Tibial artery (tissue), 4 donors: ENCODE measurements around the gene NCCRP1.

Experiments
- DNase-seq, 2 donors: peaks; one replicate each; pipeline ENCODE4 v3.0.0-alpha.2; 2019
- H3K27ac ChIP-seq, 2 donors: fragments of 200-600 bp; sonication (generic) in 1 of 2; 1 replicate in 1 of 2; 2 replicates in 1 of 2; pipeline ENCODE4 v1.5.1; 2018 to 2019; ENCODE audit warnings: mild to moderate bottlenecking in 1 of 2
- H3K27me3 ChIP-seq, 2 donors: fragments of 200-600 bp; sonication (generic) in 1 of 2; one replicate each; pipeline versions ENCODE4 v1.5.1 to v1.6.0; 2016 to 2019
- H3K36me3 ChIP-seq, 3 donors: fragments of 200-600 bp; sonication (generic) in 2 of 3; one replicate each; pipeline ENCODE4 v1.5.1; 2016 to 2019; ENCODE audit warnings: mild to moderate bottlenecking in 2 of 3
- H3K4me1 ChIP-seq, 4 donors: fragments of 200-600 bp; sonication (generic) in 2 of 4; 1 replicate in 3 of 4; 2 replicates in 1 of 4; pipeline ENCODE4 v1.5.1; 2016 to 2019
- H3K4me3 ChIP-seq, 2 donors: fragments of 200-600 bp; sonication (generic) in 1 of 2; 1 replicate in 1 of 2; 2 replicates in 1 of 2; pipeline ENCODE4 v1.5.1; 2018 to 2019; ENCODE audit warnings: mild to moderate bottlenecking in 2 of 2
- H3K9me3 ChIP-seq, 3 donors: fragments of 200-600 bp; sonication (generic) in 1 of 3; one replicate each; pipeline ENCODE4 v1.5.1; 2016 to 2019
- intact Hi-C: fragments of 100-400 bp; cut with DNase I; formaldehyde crosslinking; loops from one replicate; pipeline ENCODE4 v1.15.0; 2023; ENCODE audit warnings: low total_unique reads
- TF ChIP-seq, protein P1 (sequence below), 2 experiments: fragments of 200-600 bp in 1 of 2; fragments of 450-650 bp in 1 of 2; IDR thresholded peaks; one replicate each; pipeline ENCODE4 v1.5.1; 2017 to 2019; ENCODE audit warnings: antibody characterized with exemption in 2 of 2, mild to moderate bottlenecking in 1 of 2, moderate library complexity in 1 of 2

NCCRP1 gene

GRCh38 chr19:39160889-39161672 lies 35.7 kb upstream of the NCCRP1 start:
- intact Hi-C loops = no loop called here
- Histone ChIP-seq H3K27me3 (no peaks in the 10 kb centered on the region), H3K36me3 (no peaks in the 10 kb centered on the region), H3K27ac (peak overlapping the region in 1 of 2 donors; percentile 33), H3K9me3 (no peaks in the 10 kb centered on the region), H3K4me1 (peaks cover 0 to 66% (median 32%) of the 10 kb centered on the region in 4 donors), H3K4me3 (no peak overlapping the region)
- DNase-seq = no peak
- TF ChIP-seq, protein P1, sequence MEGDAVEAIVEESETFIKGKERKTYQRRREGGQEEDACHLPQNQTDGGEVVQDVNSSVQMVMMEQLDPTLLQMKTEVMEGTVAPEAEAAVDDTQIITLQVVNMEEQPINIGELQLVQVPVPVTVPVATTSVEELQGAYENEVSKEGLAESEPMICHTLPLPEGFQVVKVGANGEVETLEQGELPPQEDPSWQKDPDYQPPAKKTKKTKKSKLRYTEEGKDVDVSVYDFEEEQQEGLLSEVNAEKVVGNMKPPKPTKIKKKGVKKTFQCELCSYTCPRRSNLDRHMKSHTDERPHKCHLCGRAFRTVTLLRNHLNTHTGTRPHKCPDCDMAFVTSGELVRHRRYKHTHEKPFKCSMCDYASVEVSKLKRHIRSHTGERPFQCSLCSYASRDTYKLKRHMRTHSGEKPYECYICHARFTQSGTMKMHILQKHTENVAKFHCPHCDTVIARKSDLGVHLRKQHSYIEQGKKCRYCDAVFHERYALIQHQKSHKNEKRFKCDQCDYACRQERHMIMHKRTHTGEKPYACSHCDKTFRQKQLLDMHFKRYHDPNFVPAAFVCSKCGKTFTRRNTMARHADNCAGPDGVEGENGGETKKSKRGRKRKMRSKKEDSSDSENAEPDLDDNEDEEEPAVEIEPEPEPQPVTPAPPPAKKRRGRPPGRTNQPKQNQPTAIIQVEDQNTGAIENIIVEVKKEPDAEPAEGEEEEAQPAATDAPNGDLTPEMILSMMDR (IDR thresholded peaks at IDR 0.05) = no peak

GRCh38 chr19:39162441-39163043 lies 34.2 kb upstream of the NCCRP1 start:
- DNase-seq = no peak
- Histone ChIP-seq H3K27ac (no peak overlapping the region), H3K36me3 (no peaks in the 10 kb centered on the region), H3K4me1 (peaks cover 0 to 66% (median 19%) of the 10 kb centered on the region in 4 donors), H3K27me3 (no peaks in the 10 kb centered on the region), H3K9me3 (no peaks in the 10 kb centered on the region), H3K4me3 (no peak overlapping the region)
- intact Hi-C loops = no loop called here
- TF ChIP-seq, protein P1 (IDR thresholded peaks at IDR 0.05) = no peak

GRCh38 chr19:39163621-39164020 lies 33.1 kb upstream of the NCCRP1 start:
- no peak overlapping the region for H3K4me3 ChIP-seq
- H3K36me3 ChIP-seq = no peaks in the 10 kb centered on the region
- TF ChIP-seq, protein P1 (IDR thresholded peaks at IDR 0.05) = no peak
- intact Hi-C loops = no loop called here
- H3K27ac ChIP-seq = no peak overlapping the region
- no peak for DNase-seq
- H3K27me3 ChIP-seq = no peaks in the 10 kb centered on the region
- no peaks in the 10 kb centered on the region for H3K9me3 ChIP-seq
- peaks cover 0 to 60% (median 14%) of the 10 kb centered on the region in 4 donors for H3K4me1 ChIP-seq

DNA sequence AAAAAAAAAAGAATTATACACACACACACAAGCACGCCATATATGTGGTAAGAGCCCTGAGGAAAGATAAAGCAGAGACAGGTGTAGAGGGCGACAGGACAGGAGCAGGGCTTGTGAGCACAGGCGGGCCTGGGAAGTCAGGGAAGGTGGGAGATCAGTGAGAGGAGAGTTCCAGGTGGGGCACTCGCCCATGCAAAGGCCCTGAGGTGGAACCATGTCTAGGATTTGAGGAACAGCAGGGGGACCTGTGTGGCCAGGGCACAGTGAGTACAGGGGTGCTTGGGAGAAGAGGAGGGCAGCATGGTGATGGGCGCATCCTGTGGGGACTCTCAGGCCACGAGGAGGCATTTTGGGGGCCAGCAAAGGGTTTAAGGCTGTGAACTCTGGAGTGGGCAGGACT lies 32.5 kb upstream of the NCCRP1 start:
- H3K4me3 ChIP-seq = no peak overlapping the region
- no peaks in the 10 kb centered on the region for H3K9me3 ChIP-seq
- intact Hi-C loops = no loop called here
- no peaks in the 10 kb centered on the region for H3K27me3 ChIP-seq
- H3K27ac ChIP-seq = no peak overlapping the region
- TF ChIP-seq, protein P1 (IDR thresholded peaks at IDR 0.05) = no peak
- no peak for DNase-seq
- H3K36me3 ChIP-seq = peaks cover 0 to 6% (median 0%) of the 10 kb centered on the region in 3 donors
- peaks cover 0 to 54% (median 14%) of the 10 kb centered on the region in 4 donors for H3K4me1 ChIP-seq

GRCh38 chr19:39165857-39166256 lies 30.9 kb upstream of the NCCRP1 start:
- Histone ChIP-seq H3K27me3 (no peaks in the 10 kb centered on the region), H3K36me3 (peaks cover 0 to 22% (median 13%) of the 10 kb centered on the region in 3 donors), H3K27ac (no peak overlapping the region), H3K4me3 (no peak overlapping the region), H3K4me1 (peaks cover 0 to 39% (median 4%) of the 10 kb centered on the region in 4 donors), H3K9me3 (no peaks in the 10 kb centered on the region)
- no peak for DNase-seq
- TF ChIP-seq, protein P1 (IDR thresholded peaks at IDR 0.05) = no peak
- intact Hi-C loops = no loop called here
